ENCODE data around the gene KCNQ5. TPM values are rescaled to one million over a fixed set of nuclear protein-coding genes. Genes with fewer than 3 reads are reported as not detected.

The KCNQ5 gene
- total RNA-seq, 1 experiment from 2014 or later: 7.8 TPM

GRCh38 chr6:72702421-72702820 is 80.6 kb downstream of the KCNQ5 start:
- DNase-seq: no peak
- no peaks in the 10 kb centered on the region for H3K27me3 ChIP-seq
- no peaks in the 10 kb centered on the region for H3K9me3 ChIP-seq
- no peak overlapping the region for H3K4me3 ChIP-seq
- H3K36me3 ChIP-seq: no peaks in the 10 kb centered on the region

GRCh38 chr6:72703093-72703492 is 81.2 kb downstream of the KCNQ5 start:
- no peaks in the 10 kb centered on the region for H3K36me3 ChIP-seq
- DNase-seq: no peak
- H3K4me3 ChIP-seq: no peak overlapping the region
- H3K9me3 ChIP-seq: no peaks in the 10 kb centered on the region
- H3K27me3 ChIP-seq: no peaks in the 10 kb centered on the region

GRCh38 chr6:72704979-72705378 is 83.1 kb downstream of the KCNQ5 start:
- H3K27me3 ChIP-seq: no peaks in the 10 kb centered on the region
- no peak for DNase-seq
- H3K4me3 ChIP-seq: no peak overlapping the region
- peaks cover 2% of the 10 kb centered on the region for H3K9me3 ChIP-seq
- H3K36me3 ChIP-seq: peaks cover 9% of the 10 kb centered on the region

GRCh38 chr6:72709431-72709830 is 87.6 kb downstream of the KCNQ5 start:
- Histone ChIP-seq H3K4me3 (no peak overlapping the region), H3K27me3 (no peaks in the 10 kb centered on the region), H3K9me3 (peaks cover 5% of the 10 kb centered on the region), H3K36me3 (peaks cover 9% of the 10 kb centered on the region)
- no peak for DNase-seq

GRCh38 chr6:72711731-72712130 is 89.9 kb downstream of the KCNQ5 start:
- no peak for DNase-seq

GRCh38 chr6:72712910-72713309 is 91.0 kb downstream of the KCNQ5 start:
- H3K36me3 ChIP-seq: peaks cover 9% of the 10 kb centered on the region
- peaks cover 5% of the 10 kb centered on the region for H3K9me3 ChIP-seq
- peak; percentile 43 for DNase-seq
- no peaks in the 10 kb centered on the region for H3K27me3 ChIP-seq
- no peak overlapping the region for H3K4me3 ChIP-seq

More at GRCh38 chr6:72711731-72712130, 89.9 kb downstream of the KCNQ5 start:
- no peak overlapping the region for H3K4me3 ChIP-seq
- H3K36me3 ChIP-seq: peaks cover 9% of the 10 kb centered on the region
- no peaks in the 10 kb centered on the region for H3K27me3 ChIP-seq
- peaks cover 5% of the 10 kb centered on the region for H3K9me3 ChIP-seq

- Histone ChIP-seq H3K4me3 (no peak overlapping the region), H3K27me3 (no peaks in the 10 kb centered on the region), H3K36me3 (no peaks in the 10 kb centered on the region; the same call in 1 of the 2 replicates), H3K9me3 (peaks cover 3% of the 10 kb centered on the region; the same call in 1 of the 2 replicates)
- no peak for DNase-seq
Measured at GRCh38 chr6:72715119-72715518, 93.3 kb downstream of the KCNQ5 start.

- Histone ChIP-seq H3K9me3 (no peaks in the 10 kb centered on the region), H3K36me3 (no peaks in the 10 kb centered on the region), H3K4me3 (no peak overlapping the region), H3K27me3 (no peaks in the 10 kb centered on the region)
- no peak for DNase-seq
Measured at GRCh38 chr6:72716916-72717315, 95.1 kb downstream of the KCNQ5 start.

GRCh38 chr6:72720464-72720863 is 98.6 kb downstream of the KCNQ5 start:
- DNase-seq: no peak
- no peaks in the 10 kb centered on the region for H3K27me3 ChIP-seq

GRCh38 chr6:72721346-72721745 is 99.5 kb downstream of the KCNQ5 start:
- no peaks in the 10 kb centered on the region; the same call in 1 of the 2 replicates for H3K36me3 ChIP-seq
- DNase-seq: no peak
- H3K4me3 ChIP-seq: no peak overlapping the region
- H3K9me3 ChIP-seq: no peaks in the 10 kb centered on the region; the same call in 1 of the 2 replicates
- H3K27me3 ChIP-seq: no peaks in the 10 kb centered on the region

More at GRCh38 chr6:72720464-72720863, 98.6 kb downstream of the KCNQ5 start:
- H3K36me3 ChIP-seq: no peaks in the 10 kb centered on the region; the same call in 1 of the 2 replicates
- H3K9me3 ChIP-seq: no peaks in the 10 kb centered on the region
- H3K4me3 ChIP-seq: no peak overlapping the region

GRCh38 chr6:72724545-72724944 is 102.7 kb downstream of the KCNQ5 start:
- Histone ChIP-seq H3K4me3 (no peak overlapping the region), H3K36me3 (peaks cover 5% of the 10 kb centered on the region; the same call in 1 of the 2 replicates), H3K9me3 (peaks cover 14% of the 10 kb centered on the region), H3K27me3 (no peaks in the 10 kb centered on the region)
- no peak for DNase-seq

GRCh38 chr6:72728706-72729343 is 107.0 kb downstream of the KCNQ5 start:
- H3K27me3 ChIP-seq: no peaks in the 10 kb centered on the region
- H3K36me3 ChIP-seq: peaks cover 5% of the 10 kb centered on the region; the same call in 1 of the 2 replicates
- H3K9me3 ChIP-seq: peaks cover 14% of the 10 kb centered on the region
- DNase-seq: no peak
- no peak overlapping the region for H3K4me3 ChIP-seq

GRCh38 chr6:72733045-72733444 is 111.2 kb downstream of the KCNQ5 start:
- Histone ChIP-seq H3K4me3 (no peak overlapping the region), H3K36me3 (peaks cover 5% of the 10 kb centered on the region; the same call in 1 of the 2 replicates), H3K9me3 (peaks cover 4% of the 10 kb centered on the region), H3K27me3 (no peaks in the 10 kb centered on the region)
- DNase-seq: no peak

GRCh38 chr6:72738091-72738490 is 116.2 kb downstream of the KCNQ5 start:
- H3K4me3 ChIP-seq: no peak overlapping the region
- H3K9me3 ChIP-seq: no peaks in the 10 kb centered on the region; the same call in 1 of the 2 replicates
- H3K36me3 ChIP-seq: no peaks in the 10 kb centered on the region
- H3K27me3 ChIP-seq: no peaks in the 10 kb centered on the region
- no peak for DNase-seq

- no peaks in the 10 kb centered on the region for H3K27me3 ChIP-seq
- no peak for DNase-seq
- H3K36me3 ChIP-seq: no peaks in the 10 kb centered on the region
- H3K9me3 ChIP-seq: no peaks in the 10 kb centered on the region; the same call in 1 of the 2 replicates
- H3K4me3 ChIP-seq: no peak overlapping the region
Measured at GRCh38 chr6:72739368-72739779, 117.5 kb downstream of the KCNQ5 start.

- H3K27me3 ChIP-seq: no peaks in the 10 kb centered on the region
- H3K36me3 ChIP-seq: no peaks in the 10 kb centered on the region
- no peaks in the 10 kb centered on the region; the same call in 1 of the 2 replicates for H3K9me3 ChIP-seq
- no peak overlapping the region for H3K4me3 ChIP-seq
- no peak for DNase-seq
Measured at GRCh38 chr6:72740135-72740534, 118.3 kb downstream of the KCNQ5 start.

- Histone ChIP-seq H3K4me3 (no peak overlapping the region), H3K27me3 (no peaks in the 10 kb centered on the region), H3K36me3 (no peaks in the 10 kb centered on the region), H3K9me3 (no peaks in the 10 kb centered on the region)
- no peak for DNase-seq
Measured at GRCh38 chr6:72741083-72741482, 119.2 kb downstream of the KCNQ5 start.

GRCh38 chr6:72742001-72742673 is 120.3 kb downstream of the KCNQ5 start:
- Histone ChIP-seq H3K9me3 (no peaks in the 10 kb centered on the region), H3K27me3 (no peaks in the 10 kb centered on the region), H3K36me3 (no peaks in the 10 kb centered on the region), H3K4me3 (no peak overlapping the region)
- DNase-seq: no peak
